Activated CD4-positive, alpha-beta T cell treated with anti-CD3 and anti-CD28 coated beads for 4 hours (primary cell): Measurements from ENCODE around the gene PFDN1.
A peak's percentile ranks its signal among the peaks of the same experiment; 100 is the strongest.

Experiments
- DNase-seq, 2 donors: peaks; one replicate each; pipeline ENCODE4 v3.0.0-alpha.2; 2020

The PFDN1 gene

DNA sequence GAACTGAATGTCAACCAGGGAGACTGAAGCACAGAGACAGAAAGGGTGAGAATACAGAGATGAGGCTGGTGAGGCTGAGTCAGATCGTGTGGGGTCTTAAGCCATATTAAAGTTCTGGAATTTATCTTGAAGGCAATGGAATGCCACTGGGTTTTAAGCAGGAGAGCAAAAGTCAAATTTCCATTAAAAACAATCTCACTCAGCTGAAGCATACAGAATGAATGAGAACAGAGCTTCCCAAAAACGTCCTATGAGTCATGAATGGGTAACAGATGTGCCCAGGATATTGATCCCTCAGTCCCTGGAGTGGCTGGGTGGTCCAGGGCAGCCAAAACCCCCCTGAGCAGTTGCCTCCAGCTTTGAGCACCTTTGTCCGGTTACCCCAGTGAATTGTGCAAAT lies 44.9 kb downstream of the PFDN1 start:
- no peak for DNase-seq

DNA sequence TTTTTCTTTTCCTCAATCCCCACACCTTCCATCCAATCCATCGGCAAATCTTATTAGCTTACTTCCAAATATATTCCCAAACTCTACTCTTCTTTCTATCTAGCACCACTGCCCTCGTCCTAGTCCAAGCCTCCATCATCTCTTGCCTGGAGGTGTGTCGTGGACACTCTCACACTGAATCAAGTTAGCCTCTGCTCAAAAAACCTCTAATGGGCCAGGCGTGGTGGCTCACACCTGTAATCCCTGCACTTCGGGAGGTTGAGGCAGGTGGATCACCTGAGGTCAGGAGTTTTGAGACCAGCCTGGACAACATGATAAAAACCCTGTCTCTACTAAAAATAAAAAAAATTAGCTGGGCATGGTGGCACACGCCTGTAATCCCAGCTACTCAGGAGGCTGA lies 46.2 kb downstream of the PFDN1 start:
- no peak for DNase-seq

DNA sequence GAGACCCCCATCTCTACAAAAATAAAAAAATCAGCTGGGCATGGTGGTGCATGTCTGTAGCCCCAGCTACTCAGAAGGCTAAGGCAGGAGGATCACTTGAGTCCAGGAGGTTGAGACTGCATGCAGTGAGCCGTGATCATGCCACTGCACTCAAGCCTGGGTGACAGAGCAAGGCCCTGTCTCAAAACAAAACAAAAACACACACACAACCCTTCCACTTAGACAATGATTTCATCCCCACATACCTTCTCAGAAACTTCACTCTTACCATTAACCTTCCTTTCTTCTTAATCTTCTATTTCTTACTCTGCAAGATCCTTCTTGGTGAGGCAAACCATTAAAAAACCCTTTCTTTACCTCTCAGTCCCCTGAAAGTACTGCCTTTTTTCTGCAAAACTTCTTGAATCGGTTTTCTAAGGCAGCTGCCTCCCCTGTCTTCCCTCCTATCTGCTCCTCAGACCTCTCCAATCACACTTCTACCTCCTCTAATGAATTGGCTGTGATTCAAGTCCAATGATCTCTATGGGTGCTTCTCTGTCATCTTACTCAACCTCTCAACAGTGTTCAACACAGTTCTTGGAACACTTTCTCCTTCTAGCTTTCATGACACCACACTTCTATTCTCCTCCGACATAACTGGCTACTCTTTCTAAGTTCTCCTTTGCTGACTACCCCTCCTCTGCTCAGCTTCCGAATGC lies 47.3 kb downstream of the PFDN1 start:
- DNase-seq, result no peak

DNA sequence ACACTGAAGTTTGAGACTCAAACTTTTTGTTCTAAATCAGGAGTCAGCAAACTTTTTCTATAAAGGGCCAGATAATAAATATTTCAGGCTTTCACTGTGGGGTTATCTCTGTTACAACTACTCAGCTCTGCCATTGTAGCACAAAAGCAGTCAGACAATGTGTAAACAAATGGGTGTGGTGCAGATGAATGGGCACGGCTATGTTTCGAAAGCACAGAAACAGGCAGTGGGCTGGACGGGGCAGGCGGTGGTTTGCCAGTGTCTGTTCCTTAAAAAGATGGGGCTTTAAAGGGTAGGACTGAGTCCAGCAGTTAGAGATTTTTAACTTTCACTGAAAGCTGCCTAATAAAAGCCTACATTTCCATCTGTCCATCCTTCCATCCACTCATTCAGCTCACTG lies 48.9 kb downstream of the PFDN1 start:
- no peak for DNase-seq

DNA sequence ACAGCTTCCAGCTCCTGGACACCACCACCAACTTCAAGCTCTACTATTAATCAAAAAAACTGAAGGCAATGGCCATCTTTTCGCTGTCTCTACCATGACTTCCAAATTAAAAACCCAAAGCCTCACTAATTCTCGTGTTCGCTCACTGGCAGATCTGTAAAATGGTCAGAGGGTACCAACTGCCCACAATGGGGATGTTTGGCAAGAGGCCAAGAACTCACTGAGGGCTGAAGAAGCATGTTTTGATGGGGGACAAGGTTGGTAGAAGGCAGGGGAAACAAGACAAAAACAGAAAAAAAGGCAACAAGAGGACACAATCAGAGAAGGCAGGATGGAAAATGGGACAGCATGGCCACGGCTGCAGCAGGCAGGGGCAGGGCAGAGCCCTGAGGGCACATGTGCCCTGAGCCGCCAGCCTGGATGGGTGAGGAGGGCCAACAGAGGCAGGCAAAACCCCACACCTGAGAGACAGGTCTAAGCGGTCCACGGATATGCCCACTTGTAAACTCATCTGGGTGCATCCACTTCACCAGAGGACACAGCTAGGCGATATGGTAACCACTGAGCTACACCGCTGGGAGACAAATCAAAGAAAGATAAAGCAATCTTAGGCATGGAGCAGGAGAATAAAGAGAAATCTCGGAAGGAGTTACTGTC lies 50.3 kb downstream of the PFDN1 start:
- no peak for DNase-seq

DNA sequence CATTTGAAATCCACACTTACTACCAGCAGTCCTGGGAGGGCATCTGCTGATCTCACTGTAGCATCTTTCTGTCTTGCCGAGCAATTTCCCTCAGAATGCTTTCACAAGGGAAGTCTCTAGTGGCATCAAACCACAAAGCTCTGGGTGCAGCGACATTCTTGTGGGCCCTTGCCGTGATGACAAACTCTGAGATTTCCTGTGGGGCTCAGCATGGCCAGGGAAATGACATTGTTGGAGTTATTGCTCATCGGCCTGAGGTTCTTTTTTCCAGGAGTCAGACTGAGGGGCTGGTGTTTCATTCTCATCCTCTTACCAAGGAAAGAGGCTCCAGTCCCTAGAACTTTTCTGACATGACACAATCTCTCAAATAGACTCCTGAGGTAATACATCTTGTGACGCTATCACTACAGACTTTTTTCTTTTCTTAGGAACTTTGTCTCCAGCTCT lies 51.4 kb downstream of the PFDN1 start:
- peak; percentile 62 to 64 for DNase-seq

DNA sequence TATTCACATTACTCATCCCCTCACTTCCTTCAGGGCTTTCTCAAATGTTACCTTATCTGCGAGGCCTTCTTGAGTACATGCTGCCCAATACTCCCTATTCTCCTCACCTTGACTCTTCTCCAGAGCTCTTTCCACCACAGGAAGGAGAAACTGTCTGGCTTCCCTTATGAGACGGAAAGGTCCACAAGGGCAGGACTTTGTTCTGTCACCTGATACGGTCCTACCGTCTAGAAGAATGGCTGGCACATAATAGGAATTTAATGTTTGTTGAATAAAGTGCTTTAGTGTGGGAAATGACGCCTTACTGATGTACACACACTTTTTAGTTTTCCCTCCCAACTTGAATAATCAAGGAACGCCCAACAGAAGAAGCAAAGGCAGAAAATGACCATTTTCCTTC lies 52.5 kb downstream of the PFDN1 start:
- DNase-seq, result no peak

DNA sequence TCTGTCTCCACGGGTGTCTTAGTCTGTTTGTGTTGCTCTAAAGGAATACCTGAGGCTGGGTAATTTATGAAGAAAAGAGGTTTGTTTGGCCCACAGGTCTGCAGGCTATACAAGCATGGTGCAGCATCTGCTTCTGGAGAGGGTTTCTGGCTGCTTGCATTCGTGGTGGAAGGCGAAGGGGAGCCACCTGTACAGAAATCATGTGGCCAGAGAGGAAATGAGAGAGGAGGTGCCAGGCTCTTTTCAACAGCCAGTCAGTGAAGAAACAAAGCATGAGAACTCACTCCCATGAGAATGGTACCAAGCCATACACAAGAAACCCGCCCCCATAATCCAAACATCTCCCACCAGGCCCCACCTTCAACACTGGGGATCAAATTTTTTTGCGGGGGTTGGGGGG lies 53.4 kb downstream of the PFDN1 start:
- no peak for DNase-seq

DNA sequence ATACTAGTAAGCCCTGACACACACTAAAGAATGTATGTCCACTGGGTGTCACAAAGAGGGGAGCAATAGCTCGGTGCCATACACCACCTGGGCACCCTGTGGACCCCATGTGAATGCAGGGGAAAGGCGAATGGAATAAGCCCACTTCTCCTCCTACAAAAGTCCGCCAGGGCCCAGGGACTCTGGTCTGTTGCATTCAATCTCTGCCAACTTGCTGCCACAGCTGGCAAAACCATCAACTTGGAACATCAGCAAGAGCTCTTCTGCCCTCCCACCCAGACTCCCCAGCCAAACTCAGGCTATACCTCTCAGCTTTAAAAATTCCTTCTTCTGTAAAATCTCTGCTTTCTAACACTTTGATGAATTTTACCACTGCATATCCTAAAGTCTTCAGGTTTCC lies 54.5 kb downstream of the PFDN1 start:
- no peak for DNase-seq

DNA sequence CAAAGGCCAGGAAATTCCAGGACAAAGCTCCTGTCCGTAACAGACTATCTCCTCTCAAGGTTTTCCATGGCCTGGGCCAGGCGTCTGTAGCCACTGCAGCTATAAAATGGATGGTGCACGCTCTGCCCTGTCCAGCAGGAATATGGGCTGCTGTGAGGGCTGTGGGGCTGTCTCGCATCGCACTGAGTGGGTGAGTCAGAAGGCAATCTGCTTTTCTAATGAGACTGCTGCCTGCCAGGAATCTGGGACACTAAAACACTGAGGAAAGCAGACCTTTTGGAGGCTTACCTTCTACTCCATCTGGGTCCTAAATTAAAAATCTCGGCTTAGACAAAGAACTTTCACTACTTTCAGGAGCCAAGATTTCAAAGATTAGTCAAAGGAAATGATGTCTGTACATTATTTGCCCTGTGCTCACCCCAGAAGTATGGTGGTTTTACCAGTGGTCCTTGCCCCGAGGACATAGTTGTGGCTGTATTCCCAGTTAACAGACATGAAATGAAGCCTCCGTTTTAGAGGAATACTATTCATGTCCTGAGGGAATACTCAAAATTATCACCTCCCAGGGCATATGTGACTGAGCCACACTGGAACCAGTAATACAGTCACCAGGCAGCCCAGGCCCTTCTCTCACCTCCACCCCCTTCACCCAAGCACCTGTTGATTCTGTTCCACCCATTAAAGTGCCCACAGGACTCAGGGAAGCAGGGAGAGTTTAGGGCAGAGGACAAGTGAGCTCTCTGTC lies 56.4 kb downstream of the PFDN1 start:
- DNase-seq, result no peak

DNA sequence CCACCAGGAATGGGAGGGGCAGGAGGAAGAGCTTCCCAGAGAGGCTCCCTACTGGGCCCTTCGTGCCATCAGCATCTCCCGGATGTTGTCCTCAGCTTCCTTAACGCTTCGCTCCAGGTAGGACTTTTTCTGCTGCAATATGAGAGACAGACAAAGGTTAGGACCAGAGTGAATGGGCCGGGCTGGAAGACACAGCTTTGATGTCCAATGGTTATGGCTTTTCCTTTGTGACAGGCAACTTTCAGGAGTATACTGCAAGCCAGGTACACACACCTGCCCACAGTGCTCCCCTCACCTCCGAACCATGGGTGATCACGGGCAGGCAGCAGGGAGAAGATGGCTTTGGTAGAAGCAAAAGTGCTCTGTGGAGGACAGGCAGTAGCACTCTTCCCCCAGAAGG lies 57.0 kb downstream of the PFDN1 start:
- no peak for DNase-seq

DNA sequence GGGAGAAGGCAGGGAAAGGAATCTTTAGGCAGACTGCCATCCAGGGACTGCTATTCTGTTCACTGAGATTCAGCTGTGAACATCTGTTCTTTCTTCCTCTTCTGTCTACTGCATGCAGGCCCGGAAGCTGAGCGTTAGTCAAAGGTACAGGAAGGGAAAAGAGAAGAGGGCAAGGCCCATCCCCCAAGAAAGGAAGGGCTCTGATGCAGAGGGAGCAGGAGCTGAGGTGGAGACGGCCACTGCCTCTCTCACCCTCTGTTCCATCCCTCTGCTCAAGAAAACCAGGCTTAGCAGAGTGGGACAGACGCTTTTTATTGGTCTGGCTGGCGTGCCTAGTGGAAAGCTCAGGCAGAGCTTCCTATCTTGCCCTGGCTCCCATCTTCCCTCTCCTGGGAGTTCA lies 57.6 kb downstream of the PFDN1 start:
- DNase-seq, result no peak

DNA sequence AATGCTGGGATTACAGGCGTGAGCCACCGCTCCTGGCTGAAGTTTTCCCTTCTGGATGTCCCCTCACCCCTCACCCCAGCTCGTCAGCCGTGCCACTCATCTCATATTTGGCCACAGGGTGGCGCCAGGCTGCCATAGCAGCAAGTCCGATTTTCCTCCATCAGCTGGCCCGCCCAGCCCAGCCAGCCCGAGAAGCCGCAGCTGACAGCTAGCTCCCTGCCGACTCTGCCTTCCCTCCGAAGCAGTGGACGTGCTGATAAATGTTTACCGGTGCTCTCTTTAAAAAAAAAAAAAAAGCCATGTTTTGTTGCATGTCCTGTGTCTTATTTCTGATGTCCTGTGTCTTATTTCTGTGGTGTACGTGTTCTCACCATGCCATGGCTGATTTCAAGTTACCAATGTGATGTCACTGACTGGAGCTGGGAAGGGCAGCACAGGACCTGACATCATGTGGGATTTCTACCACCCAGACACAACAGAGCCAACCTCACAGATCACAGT lies 58.3 kb downstream of the PFDN1 start:
- peak; percentile 76 to 81 for DNase-seq

DNA sequence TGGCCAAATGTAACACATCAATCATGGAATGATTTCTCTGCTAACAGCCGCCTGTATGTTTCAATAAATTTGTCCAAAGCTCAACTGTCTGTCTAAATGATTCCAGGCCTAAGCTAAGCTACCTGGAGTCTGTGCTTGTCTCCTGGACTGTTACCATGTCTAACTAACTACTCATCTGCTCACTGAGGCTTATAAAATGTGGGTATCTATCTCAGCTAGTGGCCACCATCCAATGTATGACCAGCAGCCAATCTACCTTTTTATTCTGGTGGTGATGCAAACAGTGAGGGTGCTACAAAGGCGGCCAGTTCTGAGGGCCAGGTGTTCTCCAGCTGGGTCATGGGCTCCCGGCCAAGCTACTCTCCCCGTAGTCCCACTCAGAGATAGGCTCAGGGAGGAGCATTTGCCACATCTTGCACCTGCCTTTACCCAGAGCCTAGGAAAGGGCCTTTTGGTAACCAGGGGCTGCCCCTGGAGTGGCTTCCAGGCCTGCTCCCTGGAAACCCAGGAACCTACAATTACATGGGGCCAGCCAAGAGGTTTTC lies 59.1 kb downstream of the PFDN1 start:
- no peak for DNase-seq

DNA sequence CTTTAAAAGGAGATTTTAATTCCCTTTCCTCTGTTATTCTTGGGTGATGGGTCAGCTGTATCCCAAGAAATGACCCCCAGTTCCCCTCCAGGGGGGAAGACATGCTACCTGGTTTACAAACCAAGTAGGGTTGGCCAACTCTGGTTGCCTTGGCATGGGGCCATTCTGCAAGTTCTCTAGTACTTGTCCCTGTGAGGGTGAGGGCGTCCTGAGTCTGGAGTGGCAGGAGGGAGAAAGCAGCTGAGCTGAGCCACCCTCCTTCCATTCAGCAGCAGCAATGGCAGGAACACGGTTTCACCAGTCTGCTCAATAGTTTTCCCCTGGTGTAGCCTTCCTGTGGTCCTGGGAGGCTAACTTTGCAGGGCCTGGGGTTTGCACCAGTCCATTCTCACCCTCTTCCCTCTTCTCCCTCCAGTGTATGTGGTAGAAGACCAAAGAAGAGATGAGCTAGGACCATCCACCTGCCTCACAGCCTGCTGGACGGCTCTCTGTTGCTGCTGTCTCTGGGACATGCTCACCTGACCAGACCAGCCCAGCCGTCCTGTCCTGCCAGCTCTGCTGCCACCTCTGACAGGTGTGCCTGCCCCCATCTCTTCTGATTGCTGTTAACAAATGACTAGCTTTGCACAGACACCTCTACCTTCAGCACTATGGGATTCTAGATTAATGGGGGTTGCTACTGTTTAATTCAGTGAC lies 59.9 kb downstream of the PFDN1 start:
- no peak for DNase-seq

DNA sequence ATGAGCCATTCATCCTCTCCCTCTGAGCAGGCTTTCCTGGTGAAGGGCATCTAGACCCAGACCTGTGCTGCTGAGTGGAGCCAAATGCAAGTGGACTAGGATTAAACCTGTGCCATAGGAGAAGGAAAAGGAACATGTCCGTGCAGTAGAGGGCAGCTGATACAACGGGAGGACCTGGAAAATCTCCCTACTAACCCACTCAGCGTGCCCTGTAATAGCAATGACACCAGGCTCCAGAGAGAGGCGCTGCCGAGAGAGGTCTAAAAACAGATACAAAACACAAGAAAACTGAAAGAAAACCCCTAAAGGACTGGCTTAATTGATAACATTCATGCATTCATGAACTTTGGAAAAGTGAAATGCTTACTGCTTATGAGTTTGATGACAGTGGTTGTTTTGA lies 60.8 kb downstream of the PFDN1 start:
- DNase-seq, result no peak

DNA sequence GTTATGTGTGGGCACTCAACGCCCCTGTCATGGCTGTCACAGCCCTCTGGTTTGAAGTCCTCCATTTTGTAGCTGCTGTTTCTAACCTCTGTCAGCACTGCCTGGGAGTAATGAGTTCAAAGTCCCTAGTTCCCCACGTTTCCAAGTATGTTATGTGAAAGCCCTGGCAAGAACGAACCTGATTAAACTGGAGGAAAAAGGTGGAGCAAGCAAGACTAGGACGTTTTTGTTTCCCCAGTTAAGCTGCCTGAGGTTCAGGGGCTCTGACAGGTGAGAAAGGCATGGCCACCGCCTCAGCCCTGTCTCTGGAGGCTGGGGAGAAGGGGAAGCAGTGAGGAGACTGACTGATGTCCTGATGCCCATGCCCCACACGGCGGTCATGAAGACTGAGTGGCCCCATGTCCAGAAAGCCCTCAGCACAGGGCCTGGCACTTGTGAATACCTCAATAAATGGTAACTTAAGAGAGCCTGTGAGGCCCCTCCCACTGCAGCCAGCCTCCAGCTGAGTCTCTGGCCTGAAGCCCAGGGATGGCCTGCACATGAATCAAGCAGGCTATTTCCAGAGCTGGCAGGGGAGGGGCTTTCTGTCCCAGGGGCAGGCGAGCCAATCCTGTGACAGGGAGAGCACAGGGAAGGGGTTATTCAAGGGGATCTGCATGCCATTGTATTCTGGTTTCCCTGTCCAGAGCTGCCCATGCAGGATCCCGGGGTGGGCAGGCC lies 61.8 kb downstream of the PFDN1 start:
- DNase-seq, result no peak

DNA sequence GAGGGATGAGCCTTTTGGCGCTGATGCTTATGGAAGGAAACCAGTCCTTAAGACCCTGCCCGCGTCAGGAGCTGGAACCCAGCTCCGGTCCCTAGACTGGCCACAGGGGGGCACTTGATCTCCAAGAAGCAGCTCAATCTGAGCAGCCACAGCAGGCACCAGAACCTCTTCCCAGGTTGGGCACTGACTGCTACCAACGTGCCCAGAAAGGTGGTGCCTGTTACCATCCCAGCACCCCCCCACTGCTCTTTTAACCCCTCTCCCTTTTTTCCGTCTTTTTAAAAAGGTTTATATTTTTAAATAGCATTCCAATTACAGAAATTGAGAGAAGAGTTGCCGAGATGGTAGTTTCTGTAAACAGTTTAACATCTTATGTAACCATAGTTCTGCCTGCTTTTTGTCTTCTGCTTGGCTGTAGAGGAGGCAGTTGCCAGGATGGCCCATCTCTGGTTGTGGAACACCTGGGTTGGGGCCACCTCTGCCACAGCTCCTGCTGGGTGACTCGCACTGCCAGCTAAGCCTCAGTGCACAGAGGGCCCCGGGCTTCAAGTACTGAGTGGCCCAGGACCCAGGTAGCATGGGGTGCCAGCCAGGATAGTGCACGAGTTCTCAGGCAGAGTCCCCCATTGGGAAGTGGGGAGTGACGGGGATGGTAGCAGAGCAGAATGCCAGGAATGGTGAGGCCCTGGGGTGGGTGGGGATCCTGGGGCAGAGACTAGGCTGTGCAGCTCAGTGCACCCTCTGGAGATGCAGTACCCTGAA lies 62.8 kb downstream of the PFDN1 start:
- DNase-seq, result peak; percentile 58 to 60

DNA sequence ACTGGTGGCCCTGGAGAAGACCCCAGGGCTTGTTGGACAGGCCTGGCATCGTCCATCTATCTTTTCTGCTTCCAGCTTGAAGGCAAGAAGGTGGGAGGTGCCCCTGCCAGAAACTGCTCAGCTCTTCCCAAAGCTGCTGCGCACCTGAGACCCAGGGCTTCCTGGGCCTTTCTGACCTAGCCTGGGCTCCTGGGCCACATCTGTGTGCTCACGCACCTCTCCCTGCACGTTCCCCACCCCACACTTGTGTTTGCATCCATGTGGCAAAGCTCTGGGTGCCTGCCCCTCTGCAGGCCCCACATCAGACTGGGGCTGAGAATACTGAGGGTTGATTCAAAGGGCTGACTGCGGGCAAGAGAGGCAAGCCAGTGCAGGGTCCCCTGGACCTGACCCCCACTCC lies 63.4 kb downstream of the PFDN1 start:
- no peak for DNase-seq

DNA sequence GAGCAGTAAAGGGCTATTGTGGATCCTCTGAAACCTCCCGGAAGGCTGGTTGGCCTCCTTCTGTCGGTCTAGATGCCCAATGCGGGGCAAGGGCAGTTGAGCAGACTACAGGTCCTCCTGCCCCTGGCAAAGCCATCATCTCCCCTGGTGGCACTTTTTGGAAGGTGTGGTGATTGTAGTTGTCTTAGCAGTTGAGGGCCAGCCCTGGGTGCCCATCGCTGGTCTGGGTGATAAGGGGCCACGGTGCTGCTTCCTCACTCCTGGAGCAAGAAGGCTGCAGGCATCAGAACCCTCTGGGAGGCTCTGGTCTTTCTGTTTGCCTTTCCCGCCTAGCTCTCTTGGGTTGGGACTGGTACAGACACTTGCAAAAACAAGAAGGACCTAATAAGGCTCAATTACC lies 64.1 kb downstream of the PFDN1 start:
- DNase-seq, result no peak

DNA sequence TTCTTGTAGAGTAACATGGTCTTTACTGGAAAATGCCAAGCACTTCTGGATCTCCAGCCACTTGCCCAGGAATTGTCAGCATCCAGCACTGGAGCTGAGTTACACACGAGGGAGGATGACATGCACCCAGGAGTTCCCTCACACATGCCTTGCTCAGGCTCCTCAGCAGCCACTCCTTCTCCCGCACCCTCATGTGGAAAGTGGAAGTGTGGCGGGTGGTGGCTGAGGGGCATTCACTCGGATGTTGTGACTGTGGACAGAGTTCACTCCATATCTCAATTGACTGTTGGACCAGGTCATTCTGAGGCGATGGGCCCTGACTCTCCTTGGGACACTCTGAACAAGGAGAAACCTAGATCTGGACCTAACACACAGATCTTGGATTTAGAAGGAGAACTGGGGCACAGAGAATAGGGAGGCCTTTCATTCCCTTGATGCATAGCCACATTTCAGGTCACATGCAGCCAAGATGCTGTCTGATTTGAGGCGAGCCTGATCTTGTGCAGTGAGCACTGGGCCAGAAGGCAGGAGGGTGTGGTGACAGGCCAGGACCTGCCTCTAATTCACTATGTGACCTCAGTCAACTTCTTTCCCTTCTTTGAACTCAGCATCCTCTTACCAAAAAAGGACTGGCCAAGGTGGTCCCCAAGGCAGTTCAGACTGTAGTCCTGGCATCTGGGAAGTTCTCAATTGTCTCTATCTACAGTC lies 65.9 kb downstream of the PFDN1 start:
- DNase-seq, result no peak
